Anterior cingulate cortex (tissue), 58 donors: ENCODE results near the gene CDK9.
"Not testable (repeated sequence)": the region's sequence is repeated elsewhere in the genome, so short reads cannot be mapped to it uniquely, and the experiment has no call there.

Source experiments
- DNase-seq, 58 donors: peaks; one replicate each; lab custom pipeline; 2025; lab: John Stamatoyannopoulos, UW

Gene CDK9

DNA sequence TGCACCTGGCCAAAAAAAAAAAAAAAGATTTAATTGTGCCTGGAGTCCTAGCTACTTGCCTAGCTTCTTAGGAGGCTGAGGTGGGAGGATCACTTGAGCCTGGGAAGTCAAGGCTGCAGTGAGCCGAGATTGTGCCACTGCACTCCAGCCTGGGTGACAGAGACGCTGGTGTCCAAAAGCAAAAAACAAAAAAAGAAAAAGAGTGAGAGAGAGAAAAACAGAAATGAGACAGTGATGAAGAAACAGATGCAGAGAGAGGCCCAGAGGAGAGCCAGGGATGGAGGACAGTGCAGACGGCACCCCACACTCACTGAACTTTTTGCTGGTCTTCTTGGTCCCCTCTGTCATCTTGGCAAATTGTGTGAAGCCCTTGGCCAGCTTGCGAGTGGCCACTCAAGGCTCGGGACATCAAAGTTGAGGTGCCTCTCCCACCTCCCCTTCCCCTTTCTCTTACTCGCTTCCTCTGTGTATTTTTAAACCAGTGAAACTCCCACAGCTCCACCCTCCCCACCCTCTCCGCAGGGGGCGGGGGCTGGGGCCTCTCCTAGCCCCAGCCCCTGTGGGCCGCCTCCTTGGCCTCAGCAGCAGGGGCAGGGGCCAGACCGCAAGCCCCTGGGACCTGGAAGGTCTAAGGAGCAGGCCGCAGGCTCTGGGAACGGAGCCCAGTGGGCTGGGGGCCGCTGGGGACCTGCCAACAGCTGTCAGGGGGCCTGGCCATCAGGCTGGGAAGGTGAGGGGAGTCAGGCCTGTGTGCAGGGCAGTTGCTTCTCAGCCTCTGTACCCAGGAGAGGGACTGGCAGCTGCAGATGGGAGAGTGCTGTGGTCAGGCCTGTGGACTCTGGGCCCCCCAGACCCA is 7.3 kb upstream of the CDK9 start, which contains the start of gene SH2D3C:
SH2D3C (minus strand) TSS at position 387 of the 856 bp plus-strand sequence; CDS start at position 348, 39 bp downstream.
- peak in 3 of 58 donors; percentile 13 to 22 (median 20) for DNase-seq

DNA sequence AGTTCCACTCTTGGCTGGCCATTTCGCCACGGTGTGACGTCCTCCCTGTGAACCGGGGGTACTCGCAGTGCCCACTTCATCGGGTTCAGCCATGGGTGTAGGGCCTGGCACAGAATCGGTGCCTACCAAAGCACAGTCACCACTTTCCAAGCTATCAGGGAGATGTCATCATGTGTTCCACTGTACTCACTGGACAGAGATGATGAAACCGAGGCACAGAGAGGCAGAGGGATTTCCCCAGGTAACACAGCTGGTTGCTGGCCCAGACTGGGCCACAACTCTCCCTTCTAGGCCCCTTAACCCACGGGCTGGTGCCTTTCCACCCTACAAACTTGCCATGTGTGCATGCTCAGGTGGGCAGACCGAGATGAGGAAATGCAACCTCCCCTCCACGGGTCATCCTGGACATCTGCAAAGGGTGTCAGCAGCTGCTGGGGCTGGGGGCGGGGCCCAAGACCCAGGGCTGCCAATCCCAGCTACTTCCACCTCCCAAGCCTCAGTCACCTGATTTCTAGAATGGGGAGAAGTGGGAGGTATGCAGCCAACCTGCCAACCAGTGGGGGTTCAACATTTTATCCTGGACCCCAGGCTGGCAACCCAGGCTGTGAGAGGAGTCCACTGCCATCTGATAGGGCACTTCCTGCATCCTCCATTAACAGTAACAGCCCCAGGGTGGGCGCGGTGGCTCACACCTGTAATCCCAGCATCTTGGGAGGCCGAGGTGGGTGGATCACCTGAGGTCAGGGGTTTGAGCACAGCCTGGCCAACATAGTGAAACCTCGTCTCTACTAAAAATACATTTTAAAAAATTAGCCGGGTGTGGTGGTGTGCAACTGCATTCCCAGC is 6.5 kb upstream of the CDK9 start:
- DNase-seq, result no peak

DNA sequence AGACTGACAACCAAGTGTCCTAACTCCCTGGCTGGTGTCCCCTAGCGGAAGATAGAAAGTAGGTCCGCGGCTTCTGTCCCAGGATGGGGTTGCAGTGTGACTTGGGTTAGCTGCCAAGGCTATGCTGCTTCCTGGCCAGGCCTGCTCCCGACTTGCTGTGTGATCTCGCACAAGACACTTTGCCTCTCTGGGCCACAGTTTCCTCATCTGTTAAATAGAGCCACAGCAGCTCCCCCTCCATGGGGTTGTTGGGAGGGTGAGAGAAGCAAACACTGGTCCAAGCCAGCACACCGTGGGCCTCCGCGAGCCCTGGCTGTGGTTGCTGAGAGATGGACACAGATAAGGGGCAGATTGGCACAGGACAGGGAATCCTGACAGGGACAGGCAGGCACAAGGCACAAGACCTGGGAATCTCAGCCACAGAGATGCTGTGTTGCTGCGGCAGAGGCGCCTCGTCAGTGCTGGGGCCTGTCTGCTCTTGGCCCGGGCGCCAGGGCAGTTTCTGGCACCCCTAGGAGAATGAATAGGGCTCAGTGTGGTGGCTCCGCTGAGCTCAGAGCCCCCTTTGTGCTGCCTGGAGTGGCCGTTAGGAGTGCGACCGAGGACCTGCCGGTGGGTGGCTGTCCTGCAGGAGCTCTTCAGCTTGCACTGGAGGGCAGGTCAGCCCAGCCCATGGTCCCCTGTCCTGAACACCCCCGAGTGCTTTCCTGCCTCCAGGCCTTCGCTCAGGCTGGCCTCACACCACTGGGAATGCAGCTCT is 5.5 kb upstream of the CDK9 start:
- peak in 30 of 58 donors; percentile 18 to 74 (median 44) for DNase-seq

DNA sequence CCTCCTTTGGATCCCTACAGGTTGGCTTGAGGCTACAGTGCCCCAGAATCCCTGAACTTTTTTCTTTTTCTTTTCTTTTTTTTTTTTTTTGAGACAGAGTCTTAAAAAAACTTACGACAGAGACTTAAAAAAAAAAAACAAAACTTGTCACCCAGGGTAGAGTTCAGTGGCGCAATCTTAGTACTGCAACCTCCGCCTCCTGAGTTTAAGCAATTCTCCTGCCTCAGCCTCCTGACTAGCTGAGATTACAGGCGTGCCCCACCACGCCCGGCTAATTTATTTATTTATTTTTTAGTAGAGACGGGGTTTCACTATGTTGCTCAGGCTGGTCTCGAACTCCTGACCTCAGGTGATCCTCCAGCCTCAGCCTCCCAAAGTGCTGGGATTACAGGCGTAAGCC is 4.9 kb upstream of the CDK9 start:
- not testable (repeated sequence) for DNase-seq

DNA sequence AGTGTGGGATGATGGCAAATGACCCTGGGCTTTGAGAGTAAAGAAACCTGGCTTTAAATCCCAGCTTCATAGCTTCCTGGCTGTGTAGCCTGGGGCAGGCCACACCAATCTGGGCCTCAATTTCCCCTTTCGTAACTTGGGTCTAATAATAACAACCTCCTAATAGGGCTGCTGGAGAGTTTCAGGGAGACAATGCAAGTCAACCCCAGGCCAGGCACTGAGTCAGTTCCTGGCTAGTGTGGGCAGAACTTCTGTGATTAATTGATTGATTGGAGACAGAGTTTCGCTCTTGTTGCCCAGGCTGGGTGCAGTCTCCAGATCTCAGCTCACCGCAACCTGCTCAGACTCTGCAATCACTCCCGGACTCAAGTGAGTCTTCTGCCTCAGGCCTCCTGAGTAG is 4.0 kb upstream of the CDK9 start:
- no peak for DNase-seq

DNA sequence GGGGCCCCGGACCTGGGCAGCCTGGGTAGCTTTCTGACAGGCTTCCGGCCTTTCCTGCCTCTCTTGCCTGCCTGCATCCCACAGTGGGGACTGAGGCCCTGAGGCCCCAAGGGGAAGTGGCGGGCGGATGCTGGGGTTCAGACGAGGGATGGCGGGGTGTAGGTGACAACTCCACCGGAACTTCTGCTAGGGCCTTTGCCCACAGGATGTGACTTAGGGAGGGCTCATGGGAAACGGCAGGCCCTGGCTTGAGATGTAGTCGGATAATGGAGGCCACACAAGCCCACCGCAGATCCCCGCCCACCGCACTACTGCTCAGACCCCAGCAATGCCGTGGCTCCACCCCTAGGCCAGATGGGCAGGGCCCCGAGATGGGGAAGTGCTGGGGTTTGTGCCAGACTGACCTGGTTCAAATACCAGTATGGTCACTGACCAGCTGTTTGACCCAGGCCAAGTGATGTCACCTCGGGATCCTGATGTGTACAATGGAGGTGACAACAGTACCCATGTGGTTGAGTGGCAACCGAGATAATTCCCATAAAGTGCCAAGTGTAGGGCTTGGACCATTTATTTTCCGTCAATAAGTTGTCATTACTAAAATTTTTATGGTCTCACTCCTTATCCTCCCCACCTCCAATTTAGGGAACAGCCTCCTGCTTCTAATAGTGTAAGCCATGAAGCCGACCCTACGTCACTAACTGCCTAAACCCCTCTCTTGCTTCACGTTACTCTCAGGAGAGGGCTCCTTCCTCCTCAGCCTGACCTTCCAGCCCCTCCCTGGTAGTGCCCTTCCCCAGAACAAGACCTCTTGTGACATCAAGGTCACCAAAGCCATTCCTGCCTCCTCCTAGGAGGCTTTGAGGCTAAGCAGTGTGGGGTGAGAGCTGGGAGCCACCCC is 2.5 kb upstream of the CDK9 start:
- peak in 6 of 58 donors; percentile 13 to 32 (median 20) for DNase-seq

DNA sequence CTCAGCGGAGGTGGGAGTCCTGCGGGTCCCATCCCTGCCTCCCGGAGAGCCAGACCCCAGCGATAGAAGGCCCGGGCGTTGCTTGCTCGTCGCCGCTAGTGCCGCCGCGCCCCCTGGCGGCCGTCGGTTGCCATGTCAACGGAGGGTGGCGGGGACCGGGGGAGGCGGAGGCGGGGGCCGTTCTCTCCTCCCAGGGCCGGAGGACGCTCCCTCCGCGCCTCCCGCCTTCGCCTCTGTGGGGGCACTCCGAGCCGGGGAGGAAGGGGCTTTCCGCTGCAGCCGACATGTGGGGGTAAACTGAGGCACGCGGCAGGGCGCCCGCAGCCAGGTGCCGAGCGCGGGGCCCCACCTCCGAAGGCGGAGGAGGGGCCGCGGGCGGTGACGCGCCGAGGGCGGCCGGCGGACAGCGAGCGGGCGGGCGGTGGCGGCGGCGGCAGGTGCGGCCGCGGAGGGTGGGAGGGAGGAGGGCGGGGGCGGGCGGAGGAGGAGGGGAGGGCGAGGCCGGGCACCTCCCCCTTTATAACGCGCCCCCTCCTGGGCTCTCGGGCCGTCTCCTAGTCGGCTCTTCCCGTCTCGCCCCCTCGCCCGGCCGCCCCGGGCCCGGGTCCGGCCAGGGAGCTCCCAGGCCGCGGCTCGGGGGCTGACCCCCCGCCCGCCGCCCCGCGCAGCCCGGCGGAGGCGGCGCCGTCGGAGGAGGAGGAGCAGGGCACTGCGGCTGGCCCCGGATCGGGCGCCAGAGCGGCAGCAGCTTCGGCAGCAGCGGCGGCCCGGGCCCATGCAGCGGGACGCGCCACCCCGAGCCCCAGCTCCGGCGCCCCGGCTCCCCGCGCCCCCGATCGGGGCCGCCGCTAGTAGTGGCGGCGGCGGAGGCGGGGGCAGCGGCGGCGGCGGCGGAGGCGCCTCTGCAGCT is 556 bp upstream of the CDK9 start:
- peak in 56 of 58 donors; percentile 29 to 84 (median 74) for DNase-seq

DNA sequence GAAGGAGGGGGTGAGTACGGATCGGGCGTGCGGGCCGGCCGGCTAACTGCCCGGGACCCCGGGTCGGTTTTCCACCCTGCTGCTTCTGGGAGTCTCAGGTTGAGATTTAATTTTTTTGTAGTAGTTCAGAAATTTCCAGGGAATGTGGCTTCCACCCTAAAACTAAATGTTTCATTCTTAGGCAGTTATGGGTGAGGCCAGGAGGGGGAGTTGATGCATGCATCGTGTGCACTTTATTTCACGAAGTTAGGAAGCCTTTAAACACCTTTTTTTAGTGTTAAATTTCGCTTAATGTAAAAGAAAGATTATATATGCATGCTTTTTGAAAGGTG is 905 bp downstream of the CDK9 start:
- DNase-seq, result no peak

DNA sequence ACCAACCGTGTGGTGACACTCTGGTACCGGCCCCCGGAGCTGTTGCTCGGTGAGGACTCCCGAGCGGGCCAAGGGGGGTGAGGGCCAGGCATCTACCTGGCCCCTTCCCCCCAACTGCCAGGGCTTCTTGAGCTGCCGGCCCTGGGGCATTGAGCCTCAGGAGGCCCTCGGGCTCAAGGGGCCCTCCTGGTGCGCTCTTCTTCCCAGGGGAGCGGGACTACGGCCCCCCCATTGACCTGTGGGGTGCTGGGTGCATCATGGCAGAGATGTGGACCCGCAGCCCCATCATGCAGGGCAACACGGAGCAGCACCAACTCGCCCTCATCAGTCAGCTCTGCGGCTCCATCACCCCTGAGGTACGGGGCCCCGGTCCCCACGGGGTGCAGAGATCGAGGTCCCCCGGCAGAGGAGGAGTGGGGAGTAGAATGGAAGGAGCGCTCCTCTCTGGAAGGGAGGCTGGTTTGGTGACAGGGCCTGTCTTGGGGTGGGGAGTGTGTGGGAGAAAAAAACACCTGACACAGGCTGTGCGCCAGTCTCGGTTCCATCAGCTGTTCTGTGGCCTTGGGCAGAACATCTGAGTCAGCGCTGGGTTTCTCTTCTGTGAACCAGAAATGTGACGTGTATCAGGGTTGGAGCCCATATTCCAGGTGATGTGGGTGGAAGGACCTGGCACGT is 2.6 kb downstream of the CDK9 start:
- peak in 2 of 58 donors; percentile 23 to 36 for DNase-seq

DNA sequence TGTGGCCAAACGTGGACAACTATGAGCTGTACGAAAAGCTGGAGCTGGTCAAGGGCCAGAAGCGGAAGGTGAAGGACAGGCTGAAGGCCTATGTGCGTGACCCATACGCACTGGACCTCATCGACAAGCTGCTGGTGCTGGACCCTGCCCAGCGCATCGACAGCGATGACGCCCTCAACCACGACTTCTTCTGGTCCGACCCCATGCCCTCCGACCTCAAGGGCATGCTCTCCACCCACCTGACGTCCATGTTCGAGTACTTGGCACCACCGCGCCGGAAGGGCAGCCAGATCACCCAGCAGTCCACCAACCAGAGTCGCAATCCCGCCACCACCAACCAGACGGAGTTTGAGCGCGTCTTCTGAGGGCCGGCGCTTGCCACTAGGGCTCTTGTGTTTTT is 3.3 kb downstream of the CDK9 start:
- DNase-seq, result no peak

DNA sequence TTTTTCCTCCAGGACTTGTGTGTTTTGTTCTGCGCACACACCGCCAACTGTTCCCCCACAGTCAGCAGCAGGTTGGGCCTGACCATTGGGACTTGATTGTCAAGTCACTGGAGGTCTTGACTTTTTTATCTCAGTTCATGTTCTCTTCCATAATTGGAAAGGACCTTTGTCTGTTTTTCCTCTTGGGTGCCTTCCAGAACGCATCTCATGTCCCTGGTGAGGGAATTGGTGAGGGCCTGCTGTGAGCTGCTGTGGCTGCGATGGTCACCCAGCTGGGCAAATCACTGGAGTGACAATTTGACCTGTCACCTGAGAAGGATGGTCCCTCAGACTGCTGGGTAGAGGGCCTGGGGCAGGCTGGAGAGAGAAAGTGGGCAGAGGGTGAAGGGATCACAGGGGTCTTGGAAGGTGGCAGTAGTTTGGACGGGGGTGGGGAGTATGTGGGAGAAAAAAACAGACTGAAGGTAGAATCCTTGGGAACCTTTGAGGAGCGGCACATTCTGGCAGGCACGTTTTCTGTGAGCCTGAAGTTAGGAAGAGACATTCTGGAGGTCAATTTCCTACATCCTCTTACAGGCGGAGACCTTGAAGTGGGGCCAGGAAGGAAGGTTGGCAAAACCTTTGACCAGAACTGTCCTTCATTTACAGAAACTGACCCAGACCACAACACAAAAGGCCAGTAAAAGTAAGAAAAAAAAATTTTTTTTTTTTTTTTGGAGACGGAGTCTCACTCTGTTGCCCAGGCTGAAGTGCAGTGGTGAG is 4.4 kb downstream of the CDK9 start:
- no peak for DNase-seq

DNA sequence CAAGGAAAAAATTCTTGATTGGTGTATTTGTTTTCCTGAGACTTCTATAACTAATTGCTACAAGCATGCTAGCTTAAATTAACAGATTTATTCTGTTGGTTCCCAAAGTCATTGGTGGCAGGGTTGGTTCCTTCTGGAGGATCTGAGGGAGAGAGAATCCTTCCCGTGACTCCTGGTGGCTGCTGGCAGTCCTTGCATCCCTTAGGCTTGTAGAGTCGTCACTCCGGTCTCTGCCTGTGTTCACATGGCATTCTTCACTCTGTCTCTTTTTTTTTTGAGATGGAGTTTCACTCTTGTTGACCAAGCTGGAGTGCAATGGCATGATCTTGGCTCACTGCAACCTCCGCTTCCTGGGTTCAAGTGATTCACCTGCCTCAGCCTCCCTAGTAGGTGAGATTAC is 5.3 kb downstream of the CDK9 start:
- DNase-seq, result no peak

DNA sequence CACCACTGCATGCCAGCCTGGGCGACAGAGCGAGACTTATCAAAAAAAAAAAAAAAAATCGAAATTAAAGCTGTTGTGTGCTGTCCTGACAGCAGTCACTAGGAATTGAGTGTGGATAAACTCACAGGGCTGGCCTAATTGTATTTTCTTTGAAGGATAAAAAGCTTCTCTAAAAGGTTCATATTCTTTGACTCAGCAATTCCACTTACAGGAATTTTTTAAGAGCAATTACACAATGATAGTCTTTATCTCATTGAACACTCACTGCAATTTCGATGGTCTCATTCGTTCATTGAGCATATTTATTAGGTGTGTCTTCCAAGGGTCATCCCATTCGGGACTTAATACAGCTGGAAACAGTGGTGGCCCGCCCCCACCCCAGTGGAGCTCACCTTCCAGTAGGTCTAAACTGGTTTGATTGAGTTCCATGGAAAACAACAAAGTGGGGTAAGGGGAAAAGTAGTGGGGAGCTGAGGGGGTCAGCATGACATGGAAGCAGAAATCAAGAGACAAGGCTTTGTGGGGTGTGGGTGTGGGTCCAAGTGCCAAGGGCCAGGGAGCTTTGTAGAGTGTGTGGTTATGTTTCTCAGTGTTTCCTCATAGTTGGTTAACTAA is 6.7 kb downstream of the CDK9 start:
- no peak for DNase-seq

DNA sequence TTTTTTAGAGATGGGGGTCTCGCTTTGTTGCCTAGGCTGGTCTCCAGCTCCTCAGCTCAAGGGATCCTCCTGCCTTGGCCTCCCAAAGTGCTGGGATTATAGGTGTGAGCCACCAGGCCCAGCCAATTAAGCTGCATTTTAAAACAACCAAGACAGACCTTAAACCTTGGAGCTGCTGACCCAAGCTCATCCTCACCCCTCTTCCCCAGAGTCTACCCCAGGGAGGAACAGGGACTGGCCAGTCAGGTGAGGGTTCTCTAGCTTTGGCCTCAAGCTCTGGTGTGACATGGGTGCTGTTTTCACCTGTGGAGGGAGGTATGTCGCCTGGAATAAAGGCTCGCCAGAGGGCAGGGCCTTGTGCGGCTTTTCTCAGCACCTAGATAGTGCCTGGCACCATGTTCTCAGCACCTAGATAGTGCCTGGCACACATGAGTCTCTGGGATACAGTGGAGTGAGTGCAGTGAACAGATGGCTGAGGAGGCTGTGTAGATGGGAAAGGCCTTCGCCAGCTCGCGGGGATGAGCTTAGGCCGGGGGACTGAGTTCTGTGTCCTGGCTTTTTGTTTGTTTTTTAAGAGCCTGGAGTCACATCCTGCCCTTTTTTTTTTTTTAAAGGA is 7.4 kb downstream of the CDK9 start:
- peak in 3 of 58 donors; percentile 13 to 15 (median 15) for DNase-seq

DNA sequence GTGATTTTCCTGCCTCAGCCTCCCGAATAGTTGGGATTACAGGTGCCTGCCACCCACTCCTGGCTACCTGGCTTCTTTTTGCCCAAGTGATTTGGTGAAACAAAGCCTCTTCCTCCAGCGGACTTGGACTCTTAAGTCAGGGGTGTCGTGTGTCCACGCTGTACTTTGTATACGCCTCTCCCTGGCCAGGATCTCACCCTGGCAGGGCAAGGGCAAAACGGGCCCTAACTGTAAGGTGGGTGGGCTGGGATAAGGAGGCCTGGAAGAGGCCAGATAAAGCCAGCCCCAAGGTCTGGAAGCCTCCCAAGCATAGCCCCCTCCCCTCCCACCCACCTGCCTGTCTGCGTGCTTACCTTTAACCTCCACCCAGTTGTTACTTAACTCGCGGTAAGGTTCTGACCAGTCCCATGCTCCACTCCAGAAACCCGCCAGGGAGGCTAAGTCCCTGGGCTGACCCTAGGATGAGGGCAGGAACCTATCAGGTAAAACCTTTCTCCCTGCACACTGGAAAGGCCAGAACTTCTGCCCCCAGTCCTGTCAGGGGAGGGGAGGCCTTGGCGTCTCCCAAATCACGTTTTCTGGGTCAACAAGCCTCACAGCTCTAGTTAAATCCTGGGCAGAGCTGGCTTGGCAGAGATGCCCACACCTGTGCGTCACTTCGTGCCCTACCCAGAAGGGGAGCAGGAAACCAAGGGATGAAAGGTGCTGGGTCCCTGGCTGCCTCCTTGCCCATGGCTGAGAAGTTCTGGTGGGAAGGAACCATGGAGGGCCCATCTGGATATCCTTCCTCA is 8.4 kb downstream of the CDK9 start:
- DNase-seq, result no peak
